Astrocyte of the hippocampus (primary cell): ENCODE results near the gene DACT2.
"Not testable (repeated sequence)": the region's sequence is repeated elsewhere in the genome, so short reads cannot be mapped to it uniquely, and the experiment has no call there.

Source experiments
- DNase-seq: peaks from one replicate; pipeline ENCODE4 v3.0.0; 2011; ENCODE audit warnings: low read depth, low spot score

Gene DACT2

DNA sequence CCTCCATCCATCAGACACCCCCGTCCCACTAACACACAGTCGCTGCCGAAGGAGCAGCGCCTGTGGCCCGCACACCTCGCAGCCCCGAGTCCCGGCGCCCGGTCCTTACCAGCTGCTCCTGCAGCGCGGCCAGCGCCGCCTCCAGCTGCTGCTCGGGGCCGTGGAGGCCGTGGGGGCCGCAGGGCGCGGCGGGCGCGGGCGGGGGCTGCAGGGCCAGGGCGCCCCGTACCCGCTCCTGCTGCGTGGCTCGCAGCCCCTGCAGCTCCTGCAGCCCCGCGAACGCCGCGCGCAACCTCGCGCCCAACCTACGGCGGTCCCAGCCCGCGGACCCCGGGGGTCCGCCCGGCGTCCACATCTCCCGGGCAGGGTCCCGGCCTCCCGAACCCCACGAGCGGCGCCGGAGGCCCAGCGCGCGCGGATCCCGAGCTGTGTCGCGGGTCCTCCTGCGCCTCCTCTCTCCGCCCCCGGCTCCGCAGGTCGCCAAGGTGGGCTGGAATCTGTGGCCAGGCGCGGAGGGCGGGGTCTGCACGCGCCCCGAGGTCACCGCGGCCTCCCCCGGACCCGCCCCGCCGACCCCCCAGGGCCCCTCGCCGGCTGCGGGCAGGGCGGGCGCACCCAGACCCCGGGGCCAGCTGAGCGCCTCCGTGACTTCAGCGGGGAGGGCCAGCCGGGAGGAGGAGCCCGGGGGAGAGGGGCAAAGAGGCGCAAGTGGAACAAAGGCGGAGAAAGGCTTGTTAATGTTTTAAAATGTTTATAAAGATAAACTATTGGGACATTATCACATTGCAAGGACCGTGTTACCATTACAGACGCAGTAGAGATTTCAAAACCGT lies at the start of gene DACT2:
Gene DACT2 (minus strand): TSS at position 499 of the 833 bp plus-strand sequence. CDS start 144 bp downstream, at position 355.
- no peak for DNase-seq

- DNase-seq: no peak
Observed at GRCh38 chr6:168368936-168369335, 49.4 kb upstream of the DACT2 start.

- DNase-seq: no peak
Observed at GRCh38 chr6:168368066-168368820, 48.7 kb upstream of the DACT2 start.

- DNase-seq: no peak
Observed at GRCh38 chr6:168367285-168367751, 47.7 kb upstream of the DACT2 start.

DNA sequence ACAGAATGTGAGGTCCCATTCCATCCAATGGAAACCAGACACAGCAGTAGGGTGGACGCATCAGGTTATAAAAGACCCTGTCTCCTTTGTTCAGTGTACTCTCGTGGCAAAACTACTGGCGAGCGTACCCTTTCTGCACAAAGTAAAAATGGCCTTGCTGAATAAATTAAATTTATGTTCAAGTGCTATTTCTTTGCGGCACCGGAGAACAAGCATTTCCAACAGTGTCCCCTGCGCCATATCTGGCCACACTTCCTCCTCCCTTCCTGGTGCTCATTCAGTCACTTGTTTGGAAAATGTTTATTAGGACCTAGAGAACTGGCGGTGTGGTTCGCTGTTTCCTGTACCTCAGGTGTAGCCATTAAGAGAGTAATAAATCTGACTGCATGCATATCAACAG lies 46.9 kb upstream of the DACT2 start:
- DNase-seq: no peak

- no peak for DNase-seq
Observed at GRCh38 chr6:168365422-168366165, 46.0 kb upstream of the DACT2 start.

DNA sequence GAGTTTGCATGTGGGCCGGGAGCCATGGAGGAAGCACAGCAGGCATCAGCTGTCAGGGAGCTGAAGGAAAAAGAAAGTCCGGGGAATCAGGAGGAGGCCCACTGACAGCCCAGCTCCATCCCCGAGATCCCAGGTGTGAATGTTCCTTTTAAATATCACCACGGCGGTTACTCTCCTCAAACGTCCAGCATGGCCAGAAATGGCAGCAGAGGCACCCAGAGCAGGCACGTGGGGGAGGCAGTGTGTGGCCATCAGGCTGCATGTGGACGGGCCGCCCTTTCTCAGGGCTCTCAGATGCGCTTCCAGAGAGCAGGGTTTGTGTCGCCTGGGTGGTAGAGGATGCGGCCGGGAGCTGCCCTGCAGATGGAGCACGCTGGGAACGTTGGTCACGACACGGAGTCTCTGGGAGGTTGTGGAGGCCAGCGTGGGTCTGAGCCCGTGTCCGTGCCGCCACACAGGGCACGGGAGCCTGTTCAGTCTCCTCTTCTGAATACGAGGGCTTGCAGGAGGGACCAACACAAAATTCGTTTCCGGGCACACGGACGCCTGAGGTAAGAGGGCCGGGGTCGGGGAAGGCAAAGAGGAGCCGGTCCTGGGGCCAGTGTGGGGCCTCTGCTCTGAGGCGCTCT lies 45.3 kb upstream of the DACT2 start:
- DNase-seq: no peak

- no peak for DNase-seq
Observed at GRCh38 chr6:168363811-168364792, 44.5 kb upstream of the DACT2 start.

DNA sequence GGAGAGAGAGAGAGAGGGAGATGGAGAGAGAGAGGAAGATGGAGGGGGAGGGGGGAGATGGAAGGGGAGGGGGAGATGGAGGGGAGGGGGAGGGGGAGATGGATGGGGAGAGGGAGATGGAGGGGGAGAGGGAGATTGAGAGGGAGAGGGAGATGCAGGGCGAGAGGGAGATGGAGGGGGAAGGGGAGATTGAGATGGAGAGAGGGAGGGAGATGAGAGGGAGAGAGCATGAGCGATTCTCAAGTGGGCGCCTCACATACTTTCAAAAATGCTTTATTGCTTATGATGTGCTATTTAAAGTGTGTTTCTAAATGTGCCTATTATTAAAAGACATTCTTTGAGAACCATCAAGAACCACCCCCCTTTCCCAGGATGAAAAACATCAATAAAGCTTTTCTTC lies 43.7 kb upstream of the DACT2 start:
- no peak for DNase-seq

GRCh38 chr6:168362276-168362990 lies 42.9 kb upstream of the DACT2 start:
- no peak for DNase-seq

GRCh38 chr6:168361766-168362165 lies 42.2 kb upstream of the DACT2 start:
- no peak for DNase-seq

- no peak for DNase-seq
Observed at GRCh38 chr6:168359794-168360193, 40.2 kb upstream of the DACT2 start.

- DNase-seq: no peak
Observed at GRCh38 chr6:168358842-168359420, 39.4 kb upstream of the DACT2 start.

DNA sequence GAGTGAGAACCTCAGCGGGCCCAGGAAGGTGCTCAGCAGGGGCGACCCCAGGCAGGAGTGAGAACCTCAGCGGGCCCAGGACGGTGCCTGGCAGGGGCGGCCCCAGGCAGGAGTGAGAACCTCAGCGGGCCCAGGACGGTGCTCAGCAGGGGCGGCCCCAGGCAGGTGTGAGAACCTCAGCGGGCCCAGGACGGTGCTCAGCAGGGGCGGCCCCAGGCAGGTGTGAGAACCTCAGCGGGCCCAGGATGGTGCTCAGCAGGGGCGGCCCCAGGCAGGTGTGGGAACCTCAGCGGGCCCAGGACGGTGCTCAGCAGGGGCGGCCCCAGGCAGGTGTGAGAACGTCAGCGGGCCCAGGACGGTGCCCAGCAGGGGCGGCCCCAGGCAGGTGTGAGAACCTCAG lies 37.3 kb upstream of the DACT2 start:
- DNase-seq: not testable (repeated sequence)

GRCh38 chr6:168355716-168356522 lies 36.3 kb upstream of the DACT2 start:
- DNase-seq: peak; percentile 60

DNA sequence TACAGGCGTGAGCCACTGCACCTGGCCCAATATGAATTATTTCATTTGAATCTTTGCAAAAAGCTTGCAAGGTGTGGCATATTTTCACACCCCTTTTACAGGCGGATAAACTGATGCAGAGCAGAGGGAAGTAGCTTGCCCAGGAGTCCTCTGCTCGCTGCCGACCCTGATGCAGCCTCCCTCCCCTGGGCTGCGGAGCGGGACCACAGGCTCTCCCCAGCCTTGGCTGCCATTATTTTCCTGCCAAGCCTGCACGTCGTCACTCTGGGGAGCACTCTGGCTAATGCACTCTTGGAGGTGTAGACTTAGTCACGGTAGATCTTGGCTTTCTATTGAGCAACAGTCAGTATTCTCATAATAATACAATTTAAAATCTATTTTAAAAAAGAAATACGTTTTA lies 34.8 kb upstream of the DACT2 start:
- DNase-seq: no peak

GRCh38 chr6:168353041-168353440 lies 33.5 kb upstream of the DACT2 start:
- no peak for DNase-seq

- no peak for DNase-seq
Observed at GRCh38 chr6:168352096-168352495, 32.5 kb upstream of the DACT2 start.
